ENCODE results near the gene MIEF1. TPM values are rescaled to one million over a fixed set of nuclear protein-coding genes. Genes with fewer than 3 reads are reported as not detected.

MIEF1 gene
- total RNA-seq, 4 donors from 2014 or later, result 17.8 to 28.3 (median 21.4) TPM

DNA sequence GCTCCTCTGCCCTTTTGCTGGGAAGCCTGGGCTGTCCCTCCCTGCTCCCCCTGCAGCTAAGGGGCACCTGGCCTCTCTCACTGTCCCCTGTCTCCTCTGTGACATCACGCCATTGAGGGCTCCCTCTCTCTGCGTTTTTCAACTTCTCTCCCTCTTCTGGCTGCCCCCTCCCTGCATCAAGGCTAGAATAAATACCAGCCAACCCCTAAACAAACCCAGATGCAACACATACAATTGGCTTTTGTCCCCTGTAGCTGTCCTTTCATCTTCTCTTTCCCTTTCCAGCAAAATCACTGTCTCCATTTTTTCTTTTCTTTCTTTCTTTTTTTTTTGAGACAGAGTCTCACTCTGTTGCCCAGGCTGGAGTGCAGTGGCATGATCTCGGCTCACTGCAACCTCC lies 3.3 kb upstream of the MIEF1 start:
- no peaks in the 10 kb centered on the region for H3K9me3 ChIP-seq
- no peaks in the 10 kb centered on the region for H3K36me3 ChIP-seq
- H3K27me3 ChIP-seq, result no peaks in the 10 kb centered on the region
- peak overlapping the region in 1 of 4 donors; percentile 37 for H3K27ac ChIP-seq
- WGBS, 2 donors (ENCODE audit: low coverage in 1 of 2), result 67 to 72% methylated on average over 1 to 3 of the region's 3 CpGs
- TF ChIP-seq POLR2A (IDR thresholded peaks at IDR 0.05), result no peak
- no peak for TF ChIP-seq POLR2AphosphoS5 (IDR thresholded peaks at IDR 0.05)
- no peak for TF ChIP-seq EP300 (IDR thresholded peaks at IDR 0.05)
- TF ChIP-seq, protein P1, sequence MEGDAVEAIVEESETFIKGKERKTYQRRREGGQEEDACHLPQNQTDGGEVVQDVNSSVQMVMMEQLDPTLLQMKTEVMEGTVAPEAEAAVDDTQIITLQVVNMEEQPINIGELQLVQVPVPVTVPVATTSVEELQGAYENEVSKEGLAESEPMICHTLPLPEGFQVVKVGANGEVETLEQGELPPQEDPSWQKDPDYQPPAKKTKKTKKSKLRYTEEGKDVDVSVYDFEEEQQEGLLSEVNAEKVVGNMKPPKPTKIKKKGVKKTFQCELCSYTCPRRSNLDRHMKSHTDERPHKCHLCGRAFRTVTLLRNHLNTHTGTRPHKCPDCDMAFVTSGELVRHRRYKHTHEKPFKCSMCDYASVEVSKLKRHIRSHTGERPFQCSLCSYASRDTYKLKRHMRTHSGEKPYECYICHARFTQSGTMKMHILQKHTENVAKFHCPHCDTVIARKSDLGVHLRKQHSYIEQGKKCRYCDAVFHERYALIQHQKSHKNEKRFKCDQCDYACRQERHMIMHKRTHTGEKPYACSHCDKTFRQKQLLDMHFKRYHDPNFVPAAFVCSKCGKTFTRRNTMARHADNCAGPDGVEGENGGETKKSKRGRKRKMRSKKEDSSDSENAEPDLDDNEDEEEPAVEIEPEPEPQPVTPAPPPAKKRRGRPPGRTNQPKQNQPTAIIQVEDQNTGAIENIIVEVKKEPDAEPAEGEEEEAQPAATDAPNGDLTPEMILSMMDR (IDR thresholded peaks at IDR 0.05), result no peak
- no peak for ATAC-seq
- H3K4me3 ChIP-seq, result no peak overlapping the region
- peaks cover 3 to 58% (median 16%) of the 10 kb centered on the region in 3 donors for H3K4me1 ChIP-seq

DNA sequence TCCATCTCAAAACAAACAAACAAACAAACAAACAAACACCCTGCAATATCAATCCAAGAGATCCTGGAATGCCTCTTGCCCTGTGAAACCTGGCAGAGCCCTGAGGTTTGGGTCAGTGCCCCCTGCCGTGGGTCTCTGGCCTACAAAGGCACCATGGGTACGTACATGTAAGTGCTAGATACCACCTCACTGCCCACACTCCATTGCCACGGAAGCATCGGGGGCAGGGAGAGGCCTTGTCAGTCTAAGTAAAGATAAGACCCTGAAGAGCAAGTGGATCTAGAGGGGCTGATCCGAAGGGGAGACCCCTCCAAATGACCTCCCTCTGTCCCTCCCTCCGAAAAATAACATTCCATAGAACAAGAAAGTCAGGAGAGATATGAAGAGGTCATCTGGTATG lies 2.0 kb upstream of the MIEF1 start:
- Histone ChIP-seq H3K27me3 (no peaks in the 10 kb centered on the region), H3K27ac (peak overlapping the region in 3 of 4 donors; percentile 84 to 89 (median 85)), H3K4me1 (peaks cover 3 to 69% (median 20%) of the 10 kb centered on the region in 3 donors), H3K9me3 (no peaks in the 10 kb centered on the region), H3K4me3 (no peak overlapping the region), H3K36me3 (peaks cover 0 to 13% of the 10 kb centered on the region in 2 donors)
- TF ChIP-seq, protein P1 (IDR thresholded peaks at IDR 0.05), result no peak
- no peak for TF ChIP-seq POLR2A (IDR thresholded peaks at IDR 0.05)
- TF ChIP-seq POLR2AphosphoS5 (IDR thresholded peaks at IDR 0.05), result no peak
- no peak for TF ChIP-seq EP300 (IDR thresholded peaks at IDR 0.05)
- 71 to 86% methylated on average over 1 to 2 of the region's 6 CpGs for WGBS, 2 donors (ENCODE audit: low coverage in 1 of 2)
- no peak for ATAC-seq

DNA sequence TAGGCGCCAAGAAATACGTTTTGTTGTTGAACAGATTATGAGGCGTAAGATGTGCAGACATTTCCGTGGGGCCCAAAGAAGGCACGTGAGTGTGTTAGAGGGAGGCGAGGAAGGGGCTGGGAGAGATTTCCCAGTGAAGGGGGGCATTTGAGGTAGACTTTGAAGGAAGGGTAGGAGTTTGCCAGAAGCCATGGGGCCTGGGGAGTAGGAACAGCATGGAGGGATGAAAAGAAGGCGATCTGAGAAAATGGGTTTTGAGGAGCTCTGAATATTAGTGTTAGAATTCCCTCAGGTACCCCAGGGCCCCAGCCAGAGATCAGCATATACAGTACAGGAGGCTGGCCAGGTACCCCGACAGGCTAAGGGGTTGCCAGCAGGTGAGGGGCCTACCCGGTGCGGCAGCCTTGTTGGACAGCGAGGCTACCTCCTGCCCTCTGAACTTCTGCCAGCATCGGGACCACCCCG lies 414 bp upstream of the MIEF1 start:
- H3K4me3 ChIP-seq, result peak overlapping the region; percentile 66 to 75
- WGBS, 2 donors (ENCODE audit: low coverage in 1 of 2), result 27 to 34% methylated on average over 11 of the region's 13 CpGs
- no peaks in the 10 kb centered on the region for H3K9me3 ChIP-seq
- peaks cover 3 to 79% (median 20%) of the 10 kb centered on the region in 3 donors for H3K4me1 ChIP-seq
- no peaks in the 10 kb centered on the region for H3K27me3 ChIP-seq
- H3K27ac ChIP-seq, result peak overlapping the region; percentile 9 to 89 (median 84)
- no peak for ATAC-seq
- H3K36me3 ChIP-seq, result peaks cover 0 to 28% of the 10 kb centered on the region in 2 donors
- TF ChIP-seq POLR2AphosphoS5 (IDR thresholded peaks at IDR 0.05), result no peak
- TF ChIP-seq EP300 (IDR thresholded peaks at IDR 0.05), result no peak
- no peak for TF ChIP-seq POLR2A (IDR thresholded peaks at IDR 0.05)
- TF ChIP-seq, protein P1 (IDR thresholded peaks at IDR 0.05), result no peak

DNA sequence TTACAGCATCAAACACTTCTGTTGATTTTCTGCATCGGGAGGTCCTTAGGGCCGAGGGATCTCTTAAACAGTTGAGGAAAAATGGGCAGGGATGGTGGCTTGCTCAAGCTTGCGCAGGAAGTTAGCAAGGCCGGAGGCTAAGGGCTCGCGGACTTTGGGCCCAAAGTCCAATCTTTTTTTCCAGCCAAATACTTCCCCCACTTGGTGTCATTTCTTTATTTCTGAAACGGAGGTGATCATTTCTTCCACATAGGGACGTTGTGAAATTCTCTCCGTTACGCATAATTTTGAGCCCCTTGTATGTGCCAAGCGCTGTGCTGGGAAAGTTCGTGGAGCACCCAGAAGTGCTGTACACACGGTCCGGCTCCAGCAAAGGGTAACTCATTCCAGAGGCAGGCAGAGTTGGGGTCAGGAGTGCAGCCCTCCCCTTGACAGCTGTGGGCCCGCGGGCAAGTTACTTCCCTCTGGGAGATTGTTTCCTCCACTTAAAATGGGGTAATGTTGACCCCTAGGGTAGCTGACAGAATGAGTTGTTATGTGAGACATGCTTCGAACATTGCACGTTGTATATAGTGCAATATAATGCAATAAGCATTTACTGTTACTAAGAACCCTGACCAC lies 809 bp downstream of the MIEF1 start:
- no peak for ATAC-seq
- no peaks in the 10 kb centered on the region for H3K9me3 ChIP-seq
- WGBS, 2 donors (ENCODE audit: low coverage in 1 of 2), result 4 to 5% methylated on average over 4 to 9 of the region's 18 CpGs
- peaks cover 0 to 41% of the 10 kb centered on the region in 2 donors for H3K36me3 ChIP-seq
- H3K27ac ChIP-seq, result peak overlapping the region; percentile 16 to 89 (median 84)
- no peak for TF ChIP-seq POLR2AphosphoS5 (IDR thresholded peaks at IDR 0.05)
- TF ChIP-seq EP300 (IDR thresholded peaks at IDR 0.05), result no peak
- TF ChIP-seq, protein P1 (IDR thresholded peaks at IDR 0.05), result no peak
- TF ChIP-seq POLR2A (IDR thresholded peaks at IDR 0.05), result no peak
- no peaks in the 10 kb centered on the region for H3K27me3 ChIP-seq
- peak overlapping the region; percentile 66 to 75 for H3K4me3 ChIP-seq
- peaks cover 3 to 74% (median 20%) of the 10 kb centered on the region in 3 donors for H3K4me1 ChIP-seq

DNA sequence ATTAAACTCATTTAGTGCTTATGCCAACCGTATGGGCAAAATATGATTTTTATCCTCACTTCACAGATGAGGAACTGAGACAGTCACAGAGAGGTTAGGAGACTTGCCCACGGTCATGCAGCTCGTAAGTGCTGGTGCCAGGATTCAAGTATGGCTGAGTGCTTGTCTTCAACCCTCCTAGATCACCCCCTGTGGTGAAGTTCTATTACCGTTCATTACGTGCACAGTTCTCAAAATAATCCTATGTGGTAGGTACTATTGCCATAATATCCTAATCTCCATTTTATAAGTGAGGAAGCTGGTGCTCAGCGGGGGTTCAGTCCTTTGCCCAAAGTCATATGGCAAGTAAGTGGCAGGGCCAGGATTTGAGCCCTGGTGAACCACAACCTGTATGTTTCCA lies 1.5 kb downstream of the MIEF1 start:
- peaks cover 3 to 66% (median 20%) of the 10 kb centered on the region in 3 donors for H3K4me1 ChIP-seq
- peaks cover 0 to 48% of the 10 kb centered on the region in 2 donors for H3K36me3 ChIP-seq
- TF ChIP-seq, protein P1 (IDR thresholded peaks at IDR 0.05), result no peak
- TF ChIP-seq EP300 (IDR thresholded peaks at IDR 0.05), result no peak
- no peak for TF ChIP-seq POLR2A (IDR thresholded peaks at IDR 0.05)
- no peak for TF ChIP-seq POLR2AphosphoS5 (IDR thresholded peaks at IDR 0.05)
- H3K4me3 ChIP-seq, result peak overlapping the region in 1 of 2 donors; percentile 75
- WGBS, 2 donors (ENCODE audit: low coverage in 1 of 2), result 53 to 54% methylated on average over 5 to 6 of the region's 6 CpGs
- no peak for ATAC-seq
- H3K27ac ChIP-seq, result no peak overlapping the region
- H3K27me3 ChIP-seq, result no peaks in the 10 kb centered on the region
- no peaks in the 10 kb centered on the region for H3K9me3 ChIP-seq

Data from gastroesophageal sphincter (tissue), 4 donors.